DOHH2 (cell line): ENCODE measurements around the gene NFX1.

Experiments
- EZH2phosphoT487 ChIP-seq: fragments of 200-600 bp; sonication (generic); IDR thresholded peaks from 2 replicates; pipeline ENCODE4 v1.6.1; 2017; ENCODE audit warnings: borderline replicate concordance, mild to moderate bottlenecking, antibody characterized with exemption, low read length, moderate library complexity, mixed read lengths
- TF ChIP-seq, protein P1 (sequence below): fragments of 200-600 bp; sonication (generic); IDR thresholded peaks from one replicate; pipeline ENCODE4 v1.5.1; 2014; ENCODE audit warnings: antibody characterized with exemption, mild to moderate bottlenecking, low read depth, low read length; ENCODE audit not compliant: poor library complexity, severe bottlenecking

DNA sequence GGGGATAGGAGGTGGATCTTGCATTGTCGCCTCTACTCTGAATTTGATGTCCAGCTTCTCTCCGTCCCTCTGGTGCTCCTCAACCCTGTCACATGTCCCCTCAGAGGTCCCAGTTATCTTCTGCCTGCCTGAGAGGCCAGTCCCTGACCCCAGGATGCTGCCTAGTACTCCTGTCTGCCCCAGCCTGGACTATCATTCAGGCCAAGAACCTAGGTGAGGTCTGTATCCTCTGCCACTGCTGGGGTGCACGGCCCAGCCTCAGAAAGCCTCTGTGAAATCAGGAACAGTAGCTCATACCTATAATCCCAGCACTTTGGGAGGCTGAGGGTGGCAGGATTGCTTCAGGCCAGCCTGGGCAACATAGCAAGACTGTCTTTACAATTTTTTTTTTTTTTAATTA is 41.7 kb upstream of the NFX1 start:
- TF ChIP-seq EZH2phosphoT487, result no peak
- TF ChIP-seq, protein P1, sequence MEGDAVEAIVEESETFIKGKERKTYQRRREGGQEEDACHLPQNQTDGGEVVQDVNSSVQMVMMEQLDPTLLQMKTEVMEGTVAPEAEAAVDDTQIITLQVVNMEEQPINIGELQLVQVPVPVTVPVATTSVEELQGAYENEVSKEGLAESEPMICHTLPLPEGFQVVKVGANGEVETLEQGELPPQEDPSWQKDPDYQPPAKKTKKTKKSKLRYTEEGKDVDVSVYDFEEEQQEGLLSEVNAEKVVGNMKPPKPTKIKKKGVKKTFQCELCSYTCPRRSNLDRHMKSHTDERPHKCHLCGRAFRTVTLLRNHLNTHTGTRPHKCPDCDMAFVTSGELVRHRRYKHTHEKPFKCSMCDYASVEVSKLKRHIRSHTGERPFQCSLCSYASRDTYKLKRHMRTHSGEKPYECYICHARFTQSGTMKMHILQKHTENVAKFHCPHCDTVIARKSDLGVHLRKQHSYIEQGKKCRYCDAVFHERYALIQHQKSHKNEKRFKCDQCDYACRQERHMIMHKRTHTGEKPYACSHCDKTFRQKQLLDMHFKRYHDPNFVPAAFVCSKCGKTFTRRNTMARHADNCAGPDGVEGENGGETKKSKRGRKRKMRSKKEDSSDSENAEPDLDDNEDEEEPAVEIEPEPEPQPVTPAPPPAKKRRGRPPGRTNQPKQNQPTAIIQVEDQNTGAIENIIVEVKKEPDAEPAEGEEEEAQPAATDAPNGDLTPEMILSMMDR, result no peak
